HEK293 (cell line): ENCODE data around the gene PACRG.

Experiments used
- CTCF ChIP-seq: fragments of 450-650 bp; formaldehyde crosslinking; IDR thresholded peaks from 2 replicates; pipeline ENCODE4 v1.5.1; 2016; ENCODE audit warnings: missing biosample characterization, missing genetic modification characterization
- GFI1B ChIP-seq: fragments of 450-650 bp; formaldehyde crosslinking; IDR thresholded peaks from 2 replicates; pipeline ENCODE4 v1.5.1; 2016; ENCODE audit warnings: missing biosample characterization, missing genetic modification characterization
- KLF10 ChIP-seq: fragments of 450-650 bp; IDR thresholded peaks from 2 replicates; pipeline ENCODE4 v1.5.1; 2018; ENCODE audit warnings: missing biosample characterization, mild to moderate bottlenecking, missing genetic modification characterization
- PRDM4 ChIP-seq: fragments of 450-650 bp; formaldehyde crosslinking; IDR thresholded peaks from 2 replicates; pipeline ENCODE4 v1.5.1; 2017; ENCODE audit warnings: missing biosample characterization, missing genetic modification characterization
- TCF7L2 ChIP-seq: IDR thresholded peaks from 2 replicates; pipeline ENCODE4 v1.6.1; 2011; ENCODE audit warnings: low read depth, mild to moderate bottlenecking, inconsistent platforms, low read length, moderate library complexity, borderline replicate concordance
- YY1 ChIP-seq: fragments of 450-650 bp; formaldehyde crosslinking; IDR thresholded peaks from 2 replicates; pipeline ENCODE4 v1.5.1; 2018; ENCODE audit warnings: missing biosample characterization, missing genetic modification characterization
- ZNF155 ChIP-seq: fragments of 450-650 bp; formaldehyde crosslinking; IDR thresholded peaks from 2 replicates; pipeline ENCODE4 v1.5.1; 2016; ENCODE audit warnings: missing biosample characterization, missing genetic modification characterization
- ZNF24 ChIP-seq: fragments of 450-650 bp; formaldehyde crosslinking; IDR thresholded peaks from 2 replicates; pipeline ENCODE4 v1.5.1; 2016; ENCODE audit warnings: missing biosample characterization, missing genetic modification characterization
- ZNF423 ChIP-seq: fragments of 450-650 bp; formaldehyde crosslinking; IDR thresholded peaks from 2 replicates; pipeline ENCODE4 v1.5.1; 2016; ENCODE audit warnings: missing biosample characterization, missing genetic modification characterization
- ZNF513 ChIP-seq: fragments of 450-650 bp; IDR thresholded peaks from 2 replicates; pipeline ENCODE4 v1.5.1; 2018; ENCODE audit warnings: missing biosample characterization, missing genetic modification characterization
- ZNF792 ChIP-seq: fragments of 450-650 bp; formaldehyde crosslinking; IDR thresholded peaks from 2 replicates; pipeline ENCODE4 v1.5.1; 2016; ENCODE audit warnings: missing biosample characterization, missing genetic modification characterization
- TF ChIP-seq, protein P1 (sequence below): fragments of 450-650 bp; formaldehyde crosslinking; IDR thresholded peaks from 2 replicates; pipeline ENCODE4 v1.5.1; 2016; ENCODE audit warnings: missing biosample characterization, missing genetic modification characterization
- TF ChIP-seq, protein P2 (sequence below): fragments of 450-650 bp; formaldehyde crosslinking; IDR thresholded peaks from 2 replicates; pipeline ENCODE4 v1.5.1; 2016; ENCODE audit warnings: missing biosample characterization, missing genetic modification characterization, low read depth

- TF ChIP-seq YY1 (tag by site-specific recombination) (no peak), CTCF (tag by site-specific recombination) (no peak), PRDM4 (tag by site-specific recombination) (no peak), ZNF423 (tag by site-specific recombination) (no peak), GFI1B (no peak), KLF10 (tag by site-specific recombination) (no peak), ZNF155 (tag by site-specific recombination) (no peak), ZNF792 (tag by site-specific recombination) (no peak), ZNF24 (tag by site-specific recombination) (no peak), ZNF513 (tag by site-specific recombination) (no peak), TCF7L2 (no peak)
- TF ChIP-seq, protein P1, sequence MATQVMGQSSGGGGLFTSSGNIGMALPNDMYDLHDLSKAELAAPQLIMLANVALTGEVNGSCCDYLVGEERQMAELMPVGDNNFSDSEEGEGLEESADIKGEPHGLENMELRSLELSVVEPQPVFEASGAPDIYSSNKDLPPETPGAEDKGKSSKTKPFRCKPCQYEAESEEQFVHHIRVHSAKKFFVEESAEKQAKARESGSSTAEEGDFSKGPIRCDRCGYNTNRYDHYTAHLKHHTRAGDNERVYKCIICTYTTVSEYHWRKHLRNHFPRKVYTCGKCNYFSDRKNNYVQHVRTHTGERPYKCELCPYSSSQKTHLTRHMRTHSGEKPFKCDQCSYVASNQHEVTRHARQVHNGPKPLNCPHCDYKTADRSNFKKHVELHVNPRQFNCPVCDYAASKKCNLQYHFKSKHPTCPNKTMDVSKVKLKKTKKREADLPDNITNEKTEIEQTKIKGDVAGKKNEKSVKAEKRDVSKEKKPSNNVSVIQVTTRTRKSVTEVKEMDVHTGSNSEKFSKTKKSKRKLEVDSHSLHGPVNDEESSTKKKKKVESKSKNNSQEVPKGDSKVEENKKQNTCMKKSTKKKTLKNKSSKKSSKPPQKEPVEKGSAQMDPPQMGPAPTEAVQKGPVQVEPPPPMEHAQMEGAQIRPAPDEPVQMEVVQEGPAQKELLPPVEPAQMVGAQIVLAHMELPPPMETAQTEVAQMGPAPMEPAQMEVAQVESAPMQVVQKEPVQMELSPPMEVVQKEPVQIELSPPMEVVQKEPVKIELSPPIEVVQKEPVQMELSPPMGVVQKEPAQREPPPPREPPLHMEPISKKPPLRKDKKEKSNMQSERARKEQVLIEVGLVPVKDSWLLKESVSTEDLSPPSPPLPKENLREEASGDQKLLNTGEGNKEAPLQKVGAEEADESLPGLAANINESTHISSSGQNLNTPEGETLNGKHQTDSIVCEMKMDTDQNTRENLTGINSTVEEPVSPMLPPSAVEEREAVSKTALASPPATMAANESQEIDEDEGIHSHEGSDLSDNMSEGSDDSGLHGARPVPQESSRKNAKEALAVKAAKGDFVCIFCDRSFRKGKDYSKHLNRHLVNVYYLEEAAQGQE (tag by site-specific recombination) = no peak
- TF ChIP-seq, protein P2, sequence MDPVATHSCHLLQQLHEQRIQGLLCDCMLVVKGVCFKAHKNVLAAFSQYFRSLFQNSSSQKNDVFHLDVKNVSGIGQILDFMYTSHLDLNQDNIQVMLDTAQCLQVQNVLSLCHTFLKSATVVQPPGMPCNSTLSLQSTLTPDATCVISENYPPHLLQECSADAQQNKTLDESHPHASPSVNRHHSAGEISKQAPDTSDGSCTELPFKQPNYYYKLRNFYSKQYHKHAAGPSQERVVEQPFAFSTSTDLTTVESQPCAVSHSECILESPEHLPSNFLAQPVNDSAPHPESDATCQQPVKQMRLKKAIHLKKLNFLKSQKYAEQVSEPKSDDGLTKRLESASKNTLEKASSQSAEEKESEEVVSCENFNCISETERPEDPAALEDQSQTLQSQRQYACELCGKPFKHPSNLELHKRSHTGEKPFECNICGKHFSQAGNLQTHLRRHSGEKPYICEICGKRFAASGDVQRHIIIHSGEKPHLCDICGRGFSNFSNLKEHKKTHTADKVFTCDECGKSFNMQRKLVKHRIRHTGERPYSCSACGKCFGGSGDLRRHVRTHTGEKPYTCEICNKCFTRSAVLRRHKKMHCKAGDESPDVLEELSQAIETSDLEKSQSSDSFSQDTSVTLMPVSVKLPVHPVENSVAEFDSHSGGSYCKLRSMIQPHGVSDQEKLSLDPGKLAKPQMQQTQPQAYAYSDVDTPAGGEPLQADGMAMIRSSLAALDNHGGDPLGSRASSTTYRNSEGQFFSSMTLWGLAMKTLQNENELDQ (tag by site-specific recombination) = no peak
Observed at GRCh38 chr6:163036160-163036645, 308.4 kb downstream of the PACRG start.
